SK-N-SH (cell line): ENCODE measurements around the gene SMG7. TPM values are rescaled to one million over a fixed set of nuclear protein-coding genes. Genes with fewer than 3 reads are reported as not detected.

Source experiments
- CTCF ChIA-PET: fragments of 300-600, 350-600 bp; formaldehyde crosslinking; extraction: SDS; loops from one replicate; lab custom pipeline; 2021; lab: Yijun Ruan, JAX
- POLR2A ChIA-PET: fragments of 350-600 bp; sonication (Branson Sonifier 250); formaldehyde crosslinking; extraction: SDS; loops from one replicate; lab custom pipeline; 2020; ENCODE audit warnings: antibody characterized with exemption, inconsistent platforms; lab: Yijun Ruan, JAX
- DNase-seq: peaks from one replicate; pipeline ENCODE4 v3.0.0; 2012
- H2AFZ ChIP-seq: fragments of 200-600 bp; sonication (generic); 2 replicates; pipeline ENCODE4 v1.8.1; 2016; ENCODE audit warnings: antibody characterized with exemption, mild to moderate bottlenecking, low read depth
- H3F3A ChIP-seq: fragments of 200-600 bp; sonication (generic); replicated peaks from 2 replicates; pipeline ENCODE3; 2016; ENCODE audit warnings: antibody characterized with exemption, mild to moderate bottlenecking; ENCODE audit not compliant: insufficient read depth
- H3K27ac ChIP-seq, 2 experiments: fragments of 200-500 bp in 1 of 2; fragments of 200-600 bp in 1 of 2; sonication (Bioruptor generic) in 1 of 2; sonication (generic), shearing (Covaris generic) in 1 of 2; 2 replicates each; pipeline versions ENCODE4 v1.5.1 to v1.6.1; 2014 to 2016; ENCODE audit warnings: low read depth in 2 of 2, inconsistent platforms in 1 of 2, low read length in 1 of 2, mild to moderate bottlenecking in 1 of 2, mixed read lengths in 1 of 2
- H3K27me3 ChIP-seq: fragments of 200-600 bp; sonication (generic), shearing (Covaris generic); 2 replicates; pipeline ENCODE4 v1.6.1; 2016; ENCODE audit warnings: mixed run types; ENCODE audit not compliant: insufficient read depth
- H3K36me3 ChIP-seq, 2 experiments: fragments of 200-500 bp in 1 of 2; fragments of 200-600 bp in 1 of 2; sonication (Bioruptor generic) in 1 of 2; sonication (generic) in 1 of 2; replicated peaks in 1 of 2; 2 replicates each; pipeline versions ENCODE3 to v1.5.1; 2014 to 2016; ENCODE audit warnings: low read length in 1 of 2, mild to moderate bottlenecking in 1 of 2; ENCODE audit not compliant: insufficient read depth in 2 of 2, control insufficient read depth in 1 of 2
- H3K4me1 ChIP-seq, 2 experiments: fragments of 200-500 bp in 1 of 2; fragments of 200-600 bp in 1 of 2; sonication (Bioruptor generic) in 1 of 2; sonication (generic), shearing (Covaris generic) in 1 of 2; 2 replicates each; pipeline versions ENCODE4 v1.5.1 to v1.6.1; 2014 to 2016; ENCODE audit warnings: low read depth in 1 of 2, low read length in 1 of 2, mixed run types in 1 of 2; ENCODE audit not compliant: insufficient read depth in 2 of 2, control insufficient read depth in 1 of 2
- H3K4me2 ChIP-seq: fragments of 200-600 bp; sonication (generic), shearing (Covaris generic); 2 replicates; pipeline ENCODE4 v1.6.1; 2017; ENCODE audit warnings: mixed run types
- H3K4me3 ChIP-seq, 2 experiments: fragments of 200-500 bp in 1 of 2; fragments of 200-600 bp in 1 of 2; sonication (Bioruptor generic) in 1 of 2; sonication (generic), shearing (Covaris generic) in 1 of 2; 2 replicates each; pipeline versions ENCODE4 v1.5.1 to v1.8.1; 2014 to 2016; ENCODE audit warnings: low read depth in 2 of 2, inconsistent platforms in 1 of 2, low read length in 1 of 2, mild to moderate bottlenecking in 1 of 2, mixed read lengths in 1 of 2, moderate library complexity in 1 of 2
- H3K79me2 ChIP-seq: fragments of 200-600 bp; sonication (generic); 2 replicates; pipeline ENCODE4 v1.8.1; 2017; ENCODE audit warnings: mild to moderate bottlenecking; ENCODE audit not compliant: insufficient read depth
- H3K9ac ChIP-seq: fragments of 200-600 bp; sonication (generic); 2 replicates; pipeline ENCODE4 v1.6.1; 2017; ENCODE audit warnings: mixed run types
- H3K9me2 ChIP-seq: fragments of 200-600 bp; sonication (generic); 2 replicates; pipeline ENCODE4 v1.6.1; 2017; ENCODE audit warnings: mixed run types
- H3K9me3 ChIP-seq: fragments of 200-600 bp; sonication (generic); 2 replicates; pipeline ENCODE4 v1.6.1; 2017; ENCODE audit warnings: mixed run types, mild to moderate bottlenecking, moderate library complexity
- H4K20me1 ChIP-seq: fragments of 200-600 bp; sonication (generic); 2 replicates; pipeline ENCODE4 v1.6.1; 2017; ENCODE audit warnings: mild to moderate bottlenecking, mixed run types; ENCODE audit not compliant: insufficient read depth
- CTCF ChIP-seq: fragments of 200-600 bp; sonication (generic); IDR thresholded peaks from 2 replicates; pipeline ENCODE4 v1.6.1; 2017; ENCODE audit warnings: antibody characterized with exemption, mild to moderate bottlenecking, moderate library complexity
- EP300 ChIP-seq, 2 experiments: IDR thresholded peaks; 2 replicates each; pipeline versions ENCODE4 v1.4.0 to v1.6.1; 2012; ENCODE audit warnings: borderline replicate concordance in 1 of 2, low read depth in 1 of 2, low read length in 1 of 2
- GABPA ChIP-seq: IDR thresholded peaks from 2 replicates; pipeline ENCODE4 v1.4.0; 2012; ENCODE audit warnings: low read depth, mild to moderate bottlenecking
- GATA2 ChIP-seq: sonication (generic); formaldehyde crosslinking; IDR thresholded peaks from 2 replicates; pipeline ENCODE4 v1.5.0; 2020; ENCODE audit warnings: mild to moderate bottlenecking, missing genetic modification reagents
- IRF3 ChIP-seq: fragments of 150-350 bp; IDR thresholded peaks from 2 replicates; pipeline ENCODE4 v1.6.1; 2016; ENCODE audit warnings: mild to moderate bottlenecking, low read depth, low read length
- JUND ChIP-seq: IDR thresholded peaks from 2 replicates; pipeline ENCODE4 v1.4.0; 2012
- MXI1 ChIP-seq: IDR thresholded peaks from 2 replicates; pipeline ENCODE4 v1.6.1; 2012; ENCODE audit warnings: mild to moderate bottlenecking, low read depth, low read length, improper control_type of control experiment
- NFIC ChIP-seq: IDR thresholded peaks from 2 replicates; pipeline ENCODE4 v1.4.0; 2012; ENCODE audit warnings: borderline replicate concordance
- NRF1 ChIP-seq: IDR thresholded peaks from 2 replicates; pipeline ENCODE4 v1.6.1; 2012; ENCODE audit warnings: low read depth, mild to moderate bottlenecking, low read length
- RAD21 ChIP-seq: IDR thresholded peaks from 2 replicates; pipeline ENCODE4 v1.6.1; 2012; ENCODE audit warnings: mild to moderate bottlenecking, low read length
- REST ChIP-seq: IDR thresholded peaks from 2 replicates; pipeline ENCODE4 v1.6.1; 2012; ENCODE audit warnings: mild to moderate bottlenecking, low read depth, low read length, moderate library complexity
- RXRA ChIP-seq: IDR thresholded peaks from 2 replicates; pipeline ENCODE4 v1.4.0; 2012; ENCODE audit warnings: low read depth, mild to moderate bottlenecking, borderline replicate concordance
- TCF12 ChIP-seq: IDR thresholded peaks from 2 replicates; pipeline ENCODE4 v1.4.0; 2012
- USF1 ChIP-seq: IDR thresholded peaks from 2 replicates; pipeline ENCODE4 v1.4.0; 2012; ENCODE audit warnings: low read depth, borderline replicate concordance
- WGBS: methylation state at CpG from one replicate; pipeline ENCODE4 v1.1.6; 2017; ENCODE audit warnings: low lambda C conversion rate; 5-methylcytosine and 5-hydroxymethylcytosine counted together
- polyA plus RNA-seq, 3 experiments: library from polyadenylated mRNA; depleted of rRNA; stranded (reverse); fragments of >200 nt; gene quantifications; 2 replicates each; pipeline ENCODE4 v1.2.3, GENCODE V29; 2012

The SMG7 gene
- polyA plus RNA-seq, 1 of the 3 experiments (the other 2 are of a cell fraction) = 19.8 TPM

- Histone ChIP-seq H3F3A (no peaks in the 10 kb centered on the region), H3K9me2 (no peaks in the 10 kb centered on the region), H3K36me3 (no peaks in the 10 kb centered on the region), H3K4me3 (no peak overlapping the region), H3K4me1 (no peaks in the 10 kb centered on the region; a peak in 1 of 4 replicates), H3K9ac (no peak overlapping the region), H3K79me2 (no peaks in the 10 kb centered on the region), H3K4me2 (no peak overlapping the region), H3K9me3 (no peaks in the 10 kb centered on the region), H3K27ac (no peak overlapping the region), H2AFZ (no peak overlapping the region), H3K27me3 (no peaks in the 10 kb centered on the region), H4K20me1 (no peaks in the 10 kb centered on the region)
- DNase-seq = no peak
- ChIA-PET POLR2A (no interaction called here), CTCF (interaction anchor here (0.9 to 2.1 kb wide), 3 partner anchors 170 to 452 kb away, joined by 3 to 4 read pairs (median 3); no protein-coding TSS in a partner anchor)
- TF ChIP-seq REST = no peak
- no peak for TF ChIP-seq NFIC
- TF ChIP-seq CTCF = no peak
- TF ChIP-seq EP300 (IDR thresholded peaks at IDR 0.05; ENCODE audit: borderline replicate concordance in 1 of 2, low read depth in 1 of 2, low read length in 1 of 2) = no peak
- TF ChIP-seq NRF1 = no peak
- TF ChIP-seq GATA2 (CRISPR knock-in tag) = no peak
- TF ChIP-seq IRF3 = no peak
- TF ChIP-seq RXRA = no peak
- 42% methylated on average over 2 of the region's 2 CpGs for WGBS
Measured at GRCh38 chr1:183463566-183463965, 8.7 kb upstream of the SMG7 start.

- no peak for DNase-seq
- no peaks in the 10 kb centered on the region for H4K20me1 ChIP-seq
- H3K36me3 ChIP-seq = no peaks in the 10 kb centered on the region
- H3K27ac ChIP-seq = no peak overlapping the region
- no peak overlapping the region for H3K4me2 ChIP-seq
- CTCF ChIA-PET = interaction anchor here (1.3 to 1.7 kb wide), 2 partner anchors 166 to 185 kb away, joined by 3 to 7 read pairs; no protein-coding TSS in a partner anchor
- H3K9me3 ChIP-seq = no peaks in the 10 kb centered on the region
- no peaks in the 10 kb centered on the region for H3K9me2 ChIP-seq
- 57% methylated on average over 2 of the region's 2 CpGs for WGBS
- H3F3A ChIP-seq = peaks cover 8% of the 10 kb centered on the region
- H3K27me3 ChIP-seq = no peaks in the 10 kb centered on the region
- no peak overlapping the region for H2AFZ ChIP-seq
- no peaks in the 10 kb centered on the region; a peak in 2 of 4 replicates for H3K4me1 ChIP-seq
- POLR2A ChIA-PET = no interaction called here
- no peak overlapping the region for H3K9ac ChIP-seq
- no peaks in the 10 kb centered on the region for H3K79me2 ChIP-seq
- no peak overlapping the region for H3K4me3 ChIP-seq
- no peak for TF ChIP-seq RAD21
- no peak for TF ChIP-seq GATA2 (CRISPR knock-in tag)
- TF ChIP-seq MXI1 = no peak
- no peak for TF ChIP-seq RXRA
- no peak for TF ChIP-seq NRF1
- TF ChIP-seq TCF12 = no peak
- TF ChIP-seq USF1 = no peak
- no peak for TF ChIP-seq GABPA
- TF ChIP-seq JUND = no peak
- no peak for TF ChIP-seq CTCF
Measured at GRCh38 chr1:183466781-183467180, 5.5 kb upstream of the SMG7 start.
